GM12878 (cell line): ENCODE data around the gene SLC5A2. TPM values are rescaled to one million over a fixed set of nuclear protein-coding genes. Genes with fewer than 3 reads are reported as not detected.

Experiments
- ATAC-seq: fragments of 200-7000 bp; cut with Tn5 transposase; 3 replicates; pipeline ENCODE4 v1.9.1; 2020; ENCODE audit warnings: mild to moderate bottlenecking, moderate library complexity
- BruUV-seq: library from RNA; stranded (reverse); fragments of 400-500 nt; replicated peaks from 2 replicates; lab custom pipeline; 2021; lab: Mats Ljungman, UMichigan
- CTCF ChIA-PET: fragments of 300-600 bp; sonication (Branson Sonifier 250); formaldehyde crosslinking; extraction: SDS; loops from one replicate; lab custom pipeline; 2021; ENCODE audit warnings: inconsistent platforms; lab: Yijun Ruan, JAX
- POLR2A ChIA-PET: fragments of 350-600 bp; formaldehyde crosslinking; extraction: SDS; loops from one replicate; lab custom pipeline; 2021; ENCODE audit warnings: inconsistent platforms; lab: Charles Lee
- RAD21 ChIA-PET: fragments of 300-600 bp; sonication (Branson Sonifier 250); formaldehyde crosslinking; loops from one replicate; lab custom pipeline; 2023; ENCODE audit warnings: antibody characterized with exemption; ENCODE audit not compliant: unreplicated experiment; lab: Charles Lee
- SMC1A ChIA-PET: fragments of 300-600 bp; sonication (Branson Sonifier 250); formaldehyde crosslinking; loops from one replicate; lab custom pipeline; 2023; ENCODE audit not compliant: unreplicated experiment, uncharacterized antibody; lab: Charles Lee
- DNase-seq: peaks from one replicate; pipeline ENCODE4 v3.0.0-alpha.2; 2011; ENCODE audit warnings: low read depth, low spot score
- FAIRE-seq: peaks from 3 replicates; lab custom pipeline; 2011; peaks lifted over from hg19 to GRCh38; lab: Jason Lieb, UNC
- H2AFZ ChIP-seq: 2 replicates; pipeline ENCODE4 v1.6.0; 2011; ENCODE audit warnings: low read depth, low read length, control low read depth; ENCODE audit not compliant: control insufficient read depth
- H3K27ac ChIP-seq: 2 replicates; pipeline ENCODE4 v1.5.1; 2011; ENCODE audit warnings: control low read depth; ENCODE audit not compliant: control insufficient read depth, insufficient read depth
- H3K27me3 ChIP-seq, 2 experiments: replicated peaks in 1 of 2; 2 replicates each; pipeline versions ENCODE4 v1.6.0 to v1.6.1; 2011; ENCODE audit warnings: low read length in 1 of 2; ENCODE audit not compliant: control insufficient read depth in 2 of 2, insufficient read depth in 2 of 2
- H3K36me3 ChIP-seq, 2 experiments: 2 replicates each; pipeline ENCODE4 v1.5.1; 2011; ENCODE audit warnings: low read length in 1 of 2; ENCODE audit not compliant: control insufficient read depth in 2 of 2, insufficient read depth in 2 of 2
- H3K4me1 ChIP-seq: 2 replicates; pipeline ENCODE4 v1.6.1; 2011; ENCODE audit warnings: mild to moderate bottlenecking, low read length, moderate library complexity, mixed read lengths; ENCODE audit not compliant: control insufficient read depth, insufficient read depth
- H3K4me2 ChIP-seq: 2 replicates; pipeline ENCODE4 v1.6.0; 2011; ENCODE audit warnings: control low read depth; ENCODE audit not compliant: control insufficient read depth, insufficient read depth
- H3K4me3 ChIP-seq: fragments of 200-600 bp; sonication (generic); 2 replicates; pipeline ENCODE4 v1.5.1; 2016
- H3K79me2 ChIP-seq: 2 replicates; pipeline ENCODE4 v1.6.0; 2011; ENCODE audit warnings: low read length; ENCODE audit not compliant: control insufficient read depth, insufficient read depth
- H3K9ac ChIP-seq: 2 replicates; pipeline ENCODE4 v1.8.0; 2011; ENCODE audit warnings: low read length, control low read depth, mixed read lengths; ENCODE audit not compliant: control insufficient read depth, insufficient read depth
- H3K9me3 ChIP-seq: replicated peaks from 3 replicates; pipeline ENCODE4 v1.5.1; 2011; ENCODE audit warnings: mild to moderate bottlenecking, low read length; ENCODE audit not compliant: control insufficient read depth, insufficient read depth
- H4K20me1 ChIP-seq: 2 replicates; pipeline ENCODE4 v1.6.0; 2011; ENCODE audit not compliant: control insufficient read depth, insufficient read depth
- BACH1 ChIP-seq: fragments of 450-650 bp; IDR thresholded peaks from 2 replicates; pipeline ENCODE4 v1.6.1; 2017; ENCODE audit warnings: mild to moderate bottlenecking, borderline replicate concordance
- CBX5 ChIP-seq: sonication (generic); IDR thresholded peaks from 2 replicates; pipeline ENCODE4 v1.6.1; 2016; ENCODE audit warnings: low read depth, moderate library complexity, mild to moderate bottlenecking, inconsistent platforms
- CTCF ChIP-seq, 3 experiments: IDR thresholded peaks in 2 of 3; conservative IDR thresholded peaks in 1 of 3; 2 replicates each; pipeline ENCODE4 v1.5.1; 2011; ENCODE audit warnings: low read depth in 3 of 3, low read length in 3 of 3, mild to moderate bottlenecking in 3 of 3, control low read depth in 2 of 3, moderate library complexity in 2 of 3, inconsistent platforms in 1 of 3, mixed read lengths in 1 of 3; ENCODE audit not compliant: control insufficient read depth in 2 of 3, insufficient read depth in 1 of 3; ENCODE audit errors: extremely low read depth in 1 of 3
- E4F1 ChIP-seq: fragments of 450-650 bp; IDR thresholded peaks from 2 replicates; pipeline ENCODE4 v1.6.1; 2018; ENCODE audit warnings: borderline replicate concordance, mild to moderate bottlenecking; ENCODE audit not compliant: partially characterized antibody
- MTA3 ChIP-seq: IDR thresholded peaks from 2 replicates; pipeline ENCODE4 v1.6.1; 2012; ENCODE audit warnings: low read length, inconsistent platforms, borderline replicate concordance
- NBN ChIP-seq: fragments of 450-650 bp; IDR thresholded peaks from 2 replicates; pipeline ENCODE4 v1.6.1; 2016
- REST ChIP-seq: IDR thresholded peaks from 2 replicates; pipeline ENCODE4 v1.6.1; 2012; ENCODE audit warnings: mild to moderate bottlenecking, low read depth, low read length
- SIX5 ChIP-seq: IDR thresholded peaks from 2 replicates; pipeline ENCODE4 v1.6.1; 2011; ENCODE audit warnings: mild to moderate bottlenecking, low read depth, low read length, moderate library complexity; ENCODE audit not compliant: severe bottlenecking
- TAF1 ChIP-seq: IDR thresholded peaks from 2 replicates; pipeline ENCODE4 v1.6.1; 2011; ENCODE audit warnings: mild to moderate bottlenecking, low read depth, low read length, borderline replicate concordance
- ZBTB4 ChIP-seq: fragments of 450-650 bp; formaldehyde crosslinking; IDR thresholded peaks from 2 replicates; pipeline ENCODE4 v1.4.0; 2022; ENCODE audit warnings: mild to moderate bottlenecking, moderate library complexity
- WGBS: methylation state at CpG from one replicate; pipeline ENCODE4 v1.1.6; 2016; ENCODE audit warnings: low lambda C conversion rate; ENCODE audit not compliant: insufficient replicate concordance, insufficient coverage; ENCODE audit errors: missing lambda C conversion rate; 5-methylcytosine and 5-hydroxymethylcytosine counted together
- in situ Hi-C: fragments of 300-500 bp; cut with MboI; formaldehyde crosslinking; loops from 9 replicates; pipeline ENCODE4 v1.14.3; 2018; ENCODE audit warnings: mixed read lengths
- intact Hi-C: fragments of 100-400 bp; cut with micrococcal nuclease; formaldehyde crosslinking; loops from one replicate; pipeline ENCODE4 v1.14.2; 2022; ENCODE audit not compliant: unreplicated experiment
- polyA plus RNA-seq, 11 experiments: library from polyadenylated mRNA; depleted of rRNA in 4 of 11; unstranded in 6 of 11; stranded (reverse) in 5 of 11; fragments of >200 nt; fragmentation: Nextera tagmentation in 4 of 11; fragmentation: Illumina TruSeq in 1 of 11; extraction: Ambion mirVana in 4 of 11; extraction: Trizol in 1 of 11; gene quantifications; 1 replicate in 1 of 11; 2 replicates in 10 of 11; pipeline versions ENCODE4 v1.2.1 to v1.2.3, GENCODE V29; 2011 to 2016; ENCODE audit warnings: inconsistent platforms in 2 of 11, missing spikeins in 2 of 11, low read depth in 1 of 11
- total RNA-seq, 4 experiments: library from RNA; depleted of rRNA in 3 of 4; stranded (reverse); fragments of >200 nt in 3 of 4; fragmentation: Illumina TruSeq in 1 of 4; extraction: Trizol in 1 of 4; gene quantifications; 2 replicates each; pipeline versions ENCODE4 v1.2.1 to v1.2.3, GENCODE V29; 2013 to 2021

SLC5A2 gene
- total and polyA plus RNA-seq, 10 of the 15 experiments (the other 5 are each of a cell fraction or from before 2014, with no cell fraction given), result 3.6 to 4.8 (median 4.4) TPM; not detected in 6

GRCh38 chr16:31519759-31520431, 37.0 kb downstream of the SLC5A2 start:
- no peaks in the 10 kb centered on the region for H3K4me1 ChIP-seq
- H3K27me3 ChIP-seq, result no peaks in the 10 kb centered on the region
- ATAC-seq (no peak), DNase-seq (no peak), FAIRE-seq (no peak)
- RAD21 ChIA-PET, result no interaction called here
- no peaks in the 10 kb centered on the region for H3K36me3 ChIP-seq
- H4K20me1 ChIP-seq, result no peaks in the 10 kb centered on the region
- SMC1A ChIA-PET, result no interaction called here
- in situ Hi-C loops (loop anchor here (5.0 kb wide), 1 partner anchor 52 kb away; no protein-coding TSS in a partner anchor), intact Hi-C loops (no loop called here)
- H3K4me3 ChIP-seq, result no peak overlapping the region
- 50% methylated on average over 2 of the region's 2 CpGs for WGBS
- no peak overlapping the region for H3K9ac ChIP-seq
- BruUV-seq, result no TSS peak
- no peak for TF ChIP-seq NBN
- TF ChIP-seq E4F1, result no peak
- TF ChIP-seq ZBTB4, result no peak
- no peak for TF ChIP-seq TAF1
- no peak for TF ChIP-seq MTA3
- TF ChIP-seq CTCF (IDR thresholded peaks at IDR 0.05 in 2 of 3, conservative IDR thresholded peaks at IDR 0.05 in 1 of 3; ENCODE audit: control insufficient read depth in 2 of 3, extremely low read depth in 1 of 3, insufficient read depth in 1 of 3, low read depth in 3 of 3, low read length in 3 of 3), result no peak
- TF ChIP-seq SIX5, result no peak
- no peak for TF ChIP-seq CBX5
- TF ChIP-seq BACH1, result no peak
- TF ChIP-seq REST, result no peak
- H2AFZ ChIP-seq, result no peak overlapping the region
- no peak overlapping the region for H3K27ac ChIP-seq
- H3K4me2 ChIP-seq, result no peak overlapping the region
- POLR2A ChIA-PET, result no interaction called here
- CTCF ChIA-PET, result no interaction called here
- no peaks in the 10 kb centered on the region; the same call in 2 of the 3 replicates for H3K9me3 ChIP-seq
- H3K79me2 ChIP-seq, result no peaks in the 10 kb centered on the region
